Lower lobe of right lung (tissue), 2 donors: ENCODE measurements around the gene EBP. TPM values are rescaled to one million over a fixed set of nuclear protein-coding genes. Genes with fewer than 3 reads are reported as not detected.

Experiments used
- ATAC-seq, 2 donors: fragments of 200-7000 bp; cut with Tn5 transposase; one replicate each; pipeline ENCODE4 v1.9.1; 2020 to 2022; ENCODE audit warnings: mild to moderate bottlenecking in 2 of 2, moderate library complexity in 2 of 2
- DNase-seq: peaks from one replicate; pipeline ENCODE4 v3.0.0-alpha.2; 2020
- H3K27ac ChIP-seq: fragments of 200-600 bp; one replicate; pipeline ENCODE4 v1.8.0; 2022
- H3K27me3 ChIP-seq: fragments of 200-600 bp; one replicate; pipeline ENCODE4 v1.8.0; 2022; ENCODE audit warnings: low read depth
- H3K36me3 ChIP-seq: fragments of 200-600 bp; one replicate; pipeline ENCODE4 v1.8.0; 2022; ENCODE audit warnings: mild to moderate bottlenecking
- H3K4me1 ChIP-seq: fragments of 200-600 bp; one replicate; pipeline ENCODE4 v1.8.0; 2022
- H3K4me3 ChIP-seq: fragments of 200-600 bp; one replicate; pipeline ENCODE4 v1.8.0; 2022; ENCODE audit warnings: mild to moderate bottlenecking
- H3K9me3 ChIP-seq: fragments of 200-600 bp; one replicate; pipeline ENCODE4 v1.8.0; 2022
- CTCF ChIP-seq: fragments of 200-600 bp; IDR thresholded peaks from one replicate; pipeline ENCODE4 v1.8.0; 2022; ENCODE audit warnings: antibody characterized with exemption, mild to moderate bottlenecking
- intact Hi-C: fragments of 100-400 bp; cut with DNase I; formaldehyde crosslinking; loops from one replicate; pipeline ENCODE4 v1.11.0; 2022
- total RNA-seq: library from RNA; stranded (reverse); fragmentation: NEBNext Ultra II Directional; extraction: Animal tissue kit (Norgen Biotek cat#: 25700); gene quantifications from one replicate; pipeline ENCODE4 v1.2.1, GENCODE V29; 2021
- donor health status: DM: no; HTN: yes; CAD: no; lungs with severe emphysema.

Gene EBP
- total RNA-seq, 1 donor from 2014 or later = 74.0 TPM

GRCh38 chrX:48496660-48497059 lies 24.9 kb upstream of the EBP start:
- TF ChIP-seq CTCF = no peak
- intact Hi-C loops = no loop called here
- Histone ChIP-seq H3K4me3 (no peak overlapping the region), H3K27ac (no peak overlapping the region), H3K36me3 (no peaks in the 10 kb centered on the region), H3K9me3 (no peaks in the 10 kb centered on the region), H3K27me3 (no peaks in the 10 kb centered on the region), H3K4me1 (no peaks in the 10 kb centered on the region)
- DNase-seq (no peak), ATAC-seq (no peak)

- no peak overlapping the region for H3K4me3 ChIP-seq
- intact Hi-C loops = no loop called here
- H3K36me3 ChIP-seq = no peaks in the 10 kb centered on the region
- DNase-seq (no peak), ATAC-seq (no peak)
- H3K27ac ChIP-seq = no peak overlapping the region
- TF ChIP-seq CTCF = no peak
- H3K9me3 ChIP-seq = no peaks in the 10 kb centered on the region
- no peaks in the 10 kb centered on the region for H3K4me1 ChIP-seq
- no peaks in the 10 kb centered on the region for H3K27me3 ChIP-seq
Measured at GRCh38 chrX:48497871-48498270, 23.7 kb upstream of the EBP start.

- Histone ChIP-seq H3K27me3 (no peaks in the 10 kb centered on the region), H3K4me3 (no peak overlapping the region), H3K4me1 (no peaks in the 10 kb centered on the region), H3K36me3 (no peaks in the 10 kb centered on the region), H3K27ac (no peak overlapping the region), H3K9me3 (no peaks in the 10 kb centered on the region)
- ATAC-seq = no peak
- no peak for DNase-seq
- intact Hi-C loops = no loop called here
- no peak for TF ChIP-seq CTCF
Measured at GRCh38 chrX:48498374-48498809, 23.2 kb upstream of the EBP start.

- intact Hi-C loops = no loop called here
- no peaks in the 10 kb centered on the region for H3K27me3 ChIP-seq
- no peak overlapping the region for H3K4me3 ChIP-seq
- DNase-seq = no peak
- no peak for ATAC-seq
- TF ChIP-seq CTCF = no peak
- no peak overlapping the region for H3K27ac ChIP-seq
- H3K9me3 ChIP-seq = no peaks in the 10 kb centered on the region
- H3K4me1 ChIP-seq = no peaks in the 10 kb centered on the region
- no peaks in the 10 kb centered on the region for H3K36me3 ChIP-seq
Measured at GRCh38 chrX:48504261-48504660, 17.3 kb upstream of the EBP start.

GRCh38 chrX:48505481-48505880 lies 16.1 kb upstream of the EBP start:
- Histone ChIP-seq H3K4me1 (no peaks in the 10 kb centered on the region), H3K4me3 (no peak overlapping the region), H3K27me3 (no peaks in the 10 kb centered on the region), H3K36me3 (no peaks in the 10 kb centered on the region), H3K9me3 (no peaks in the 10 kb centered on the region), H3K27ac (no peak overlapping the region)
- intact Hi-C loops = no loop called here
- no peak for ATAC-seq
- TF ChIP-seq CTCF = no peak
- no peak for DNase-seq

- Histone ChIP-seq H3K4me3 (no peak overlapping the region), H3K9me3 (no peaks in the 10 kb centered on the region), H3K27me3 (no peaks in the 10 kb centered on the region), H3K27ac (no peak overlapping the region), H3K36me3 (peaks cover 1% of the 10 kb centered on the region), H3K4me1 (no peaks in the 10 kb centered on the region)
- DNase-seq = no peak
- no peak for TF ChIP-seq CTCF
- ATAC-seq = no peak
- intact Hi-C loops = no loop called here
Measured at GRCh38 chrX:48507246-48507645, 14.4 kb upstream of the EBP start.
